Measurements from ENCODE around the gene CEP162.

GRCh38 chr6:84177241-84177640 lies 50.2 kb downstream of the CEP162 start:
- no peak for TF ChIP-seq EZH2phosphoT487 (IDR thresholded peaks at IDR 0.05; ENCODE audit: low read length)
- TF ChIP-seq CTCF (IDR thresholded peaks at IDR 0.05; ENCODE audit: low read length) = no peak

Measured in MM.1S (cell line).